OCI-LY1 (cell line): ENCODE data around the gene SRP14.

Experiments
- H2AFZ ChIP-seq: fragments of 200-600 bp; sonication (generic), shearing (Covaris generic); 2 replicates; pipeline ENCODE4 v1.6.0; 2014; ENCODE audit warnings: antibody characterized with exemption, mild to moderate bottlenecking, low read length
- H3F3A ChIP-seq: fragments of 200-600 bp; sonication (generic), shearing (Covaris generic); 2 replicates; pipeline ENCODE4 v1.6.0; 2014; ENCODE audit warnings: mild to moderate bottlenecking, antibody characterized with exemption, low read length, moderate library complexity; ENCODE audit not compliant: insufficient read depth
- H3K27ac ChIP-seq: fragments of 200-600 bp; sonication (generic); 2 replicates; pipeline ENCODE4 v1.5.1; 2014; ENCODE audit warnings: low read length, mixed run types, mild to moderate bottlenecking, low read depth; ENCODE audit not compliant: poor library complexity, severe bottlenecking
- H3K27me3 ChIP-seq: fragments of 200-600 bp; sonication (generic); 2 replicates; pipeline ENCODE4 v1.6.0; 2014; ENCODE audit warnings: antibody characterized with exemption, mild to moderate bottlenecking, low read length, moderate library complexity; ENCODE audit not compliant: insufficient read depth
- H3K36me3 ChIP-seq: fragments of 200-600 bp; sonication (generic); 2 replicates; pipeline ENCODE4 v1.6.1; 2014; ENCODE audit warnings: mild to moderate bottlenecking, antibody characterized with exemption, low read length, moderate library complexity, mixed read lengths; ENCODE audit not compliant: insufficient read depth
- H3K4me1 ChIP-seq: fragments of 200-600 bp; sonication (generic); 2 replicates; pipeline ENCODE4 v1.5.1; 2014; ENCODE audit warnings: mild to moderate bottlenecking, low read length, moderate library complexity; ENCODE audit not compliant: insufficient read depth, severe bottlenecking
- H3K4me2 ChIP-seq: fragments of 200-600 bp; sonication (generic), shearing (Covaris generic); 2 replicates; pipeline ENCODE4 v1.6.1; 2014; ENCODE audit warnings: low read length
- H3K4me3 ChIP-seq: fragments of 200-600 bp; sonication (generic); 2 replicates; pipeline ENCODE4 v1.5.1; 2014; ENCODE audit warnings: low read length, low read depth, mild to moderate bottlenecking, mixed read lengths; ENCODE audit not compliant: poor library complexity, severe bottlenecking
- H3K79me2 ChIP-seq: fragments of 200-600 bp; shearing (Covaris generic); 2 replicates; pipeline ENCODE4 v1.6.1; 2016; ENCODE audit warnings: mixed run types, low read length, mixed read lengths; ENCODE audit not compliant: insufficient read depth
- H3K9ac ChIP-seq: fragments of 200-600 bp; sonication (generic), shearing (Covaris generic); 2 replicates; pipeline ENCODE4 v1.6.1; 2014; ENCODE audit warnings: mild to moderate bottlenecking, low read length, mixed read lengths
- H3K9me2 ChIP-seq: fragments of 200-600 bp; sonication (generic), shearing (Covaris generic); 2 replicates; pipeline ENCODE4 v1.6.1; 2014; ENCODE audit warnings: low read depth, mild to moderate bottlenecking, low read length, mixed read lengths
- H3K9me3 ChIP-seq: fragments of 200-600 bp; shearing (Covaris generic); 2 replicates; pipeline ENCODE4 v1.6.1; 2014; ENCODE audit warnings: low read length, mixed read lengths
- H4K20me1 ChIP-seq: fragments of 200-600 bp; sonication (generic), shearing (Covaris generic); 2 replicates; pipeline ENCODE4 v1.6.0; 2016; ENCODE audit warnings: mild to moderate bottlenecking, low read length; ENCODE audit not compliant: insufficient read depth
- CTCF ChIP-seq: fragments of 200-600 bp; sonication (generic), shearing (Covaris generic); IDR thresholded peaks from 2 replicates; pipeline ENCODE4 v1.5.1; 2017; ENCODE audit warnings: mild to moderate bottlenecking, antibody characterized with exemption, low read length, moderate library complexity, mixed read lengths
- EZH2 ChIP-seq: fragments of 200-600 bp; sonication (generic), shearing (Covaris generic); IDR thresholded peaks from 2 replicates; pipeline ENCODE4 v1.8.0; 2017; ENCODE audit warnings: borderline replicate concordance, mixed run types, mild to moderate bottlenecking, antibody characterized with exemption, low read length, moderate library complexity, mixed read lengths

Gene SRP14

GRCh38 chr15:40085266-40085665 lies 46.3 kb upstream of the SRP14 start:
- H3K9me3 ChIP-seq: no peaks in the 10 kb centered on the region
- no peaks in the 10 kb centered on the region for H3K27me3 ChIP-seq
- peaks cover 88% of the 10 kb centered on the region for H3K4me1 ChIP-seq
- H3K79me2 ChIP-seq: no peaks in the 10 kb centered on the region
- peaks cover 9% of the 10 kb centered on the region; the same call in 1 of the 2 replicates for H3K36me3 ChIP-seq
- H3K27ac ChIP-seq: peak overlapping the region; percentile 92
- H3K9me2 ChIP-seq: no peaks in the 10 kb centered on the region
- H2AFZ ChIP-seq: no peak overlapping the region
- TF ChIP-seq CTCF: no peak
- no peak for TF ChIP-seq EZH2
- H3K4me3 ChIP-seq: no peak overlapping the region
- H3K9ac ChIP-seq: peak overlapping the region; percentile 10; the same call in 1 of the 2 replicates
- H3K4me2 ChIP-seq: no peak overlapping the region; the same call in 1 of the 2 replicates
- H4K20me1 ChIP-seq: no peaks in the 10 kb centered on the region
- H3F3A ChIP-seq: 0 out of 2 replicates have a peak, but pooled peaks cover 5% of the 10 kb centered on the region

GRCh38 chr15:40084650-40085049 lies 45.7 kb upstream of the SRP14 start:
- Histone ChIP-seq H3F3A (0 out of 2 replicates have a peak, but pooled peaks cover 5% of the 10 kb centered on the region), H3K9ac (peak overlapping the region; percentile 10; the same call in 1 of the 2 replicates), H4K20me1 (no peaks in the 10 kb centered on the region), H3K27me3 (no peaks in the 10 kb centered on the region), H3K4me3 (no peak overlapping the region), H3K27ac (peak overlapping the region; percentile 92), H3K9me2 (no peaks in the 10 kb centered on the region), H3K4me1 (peaks cover 86% of the 10 kb centered on the region), H2AFZ (no peak overlapping the region), H3K79me2 (no peaks in the 10 kb centered on the region), H3K4me2 (no peak overlapping the region; the same call in 1 of the 2 replicates), H3K9me3 (no peaks in the 10 kb centered on the region), H3K36me3 (peaks cover 3% of the 10 kb centered on the region; the same call in 1 of the 2 replicates)
- no peak for TF ChIP-seq CTCF
- TF ChIP-seq EZH2: no peak

DNA sequence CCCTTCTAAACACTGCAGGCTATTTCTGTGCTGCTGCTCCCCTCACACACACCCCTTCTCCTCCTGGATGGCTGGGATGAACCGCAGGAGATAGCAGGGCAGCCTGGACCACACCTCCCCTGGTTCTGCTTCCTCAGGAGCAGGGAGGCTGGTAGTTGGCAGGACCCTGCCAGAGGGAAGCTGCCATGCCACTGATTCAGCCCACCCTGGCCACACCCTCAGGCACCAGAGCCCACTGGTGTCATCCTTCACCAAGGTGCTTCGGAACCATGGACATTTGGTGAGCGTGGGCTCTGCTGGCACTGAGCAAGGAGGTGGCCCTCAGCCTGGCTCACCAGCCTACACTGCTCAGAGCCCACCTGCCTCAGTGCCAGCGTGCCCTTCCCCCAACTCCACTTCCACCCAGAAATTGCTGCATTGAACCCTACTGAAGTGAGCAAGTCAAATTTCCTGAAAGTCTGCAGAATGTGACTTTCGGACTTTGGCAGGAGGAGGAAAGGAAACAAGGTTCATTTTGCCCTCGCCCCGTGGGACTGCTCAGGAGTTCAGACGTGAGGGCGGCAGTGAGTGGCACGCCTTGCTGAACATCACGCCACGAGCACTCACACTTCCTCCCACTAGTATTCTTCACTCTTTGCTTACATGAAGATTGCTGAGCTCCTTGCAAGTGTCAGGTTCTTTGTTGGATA lies 43.4 kb upstream of the SRP14 start:
- peak overlapping the region; percentile 92 for H3K27ac ChIP-seq
- H3K9me3 ChIP-seq: no peaks in the 10 kb centered on the region
- H3F3A ChIP-seq: 0 out of 2 replicates have a peak, but pooled peaks cover 13% of the 10 kb centered on the region
- H3K4me2 ChIP-seq: peak overlapping the region; percentile 66
- peak overlapping the region; percentile 25 for H3K4me3 ChIP-seq
- H3K27me3 ChIP-seq: no peaks in the 10 kb centered on the region
- H3K9ac ChIP-seq: peak overlapping the region; percentile 65
- peaks cover 79% of the 10 kb centered on the region for H3K4me1 ChIP-seq
- H3K9me2 ChIP-seq: no peaks in the 10 kb centered on the region
- H2AFZ ChIP-seq: no peak overlapping the region
- no peaks in the 10 kb centered on the region for H3K79me2 ChIP-seq
- H4K20me1 ChIP-seq: no peaks in the 10 kb centered on the region
- no peaks in the 10 kb centered on the region for H3K36me3 ChIP-seq
- TF ChIP-seq CTCF (no peak), EZH2 (no peak)
